Stomach (tissue), 4 donors: ENCODE measurements around the gene MOB2.

Source experiments
- CTCF ChIP-seq, 7 experiments: fragments of 450-650 bp in 4 of 7; fragments of 200-600 bp in 3 of 7; sonication (generic) in 3 of 7; IDR thresholded peaks; one replicate each; pipeline ENCODE4 v1.5.1; 2016 to 2019; ENCODE audit warnings: antibody characterized with exemption in 7 of 7, control low read depth in 2 of 7, mild to moderate bottlenecking in 1 of 7
- EP300 ChIP-seq: sonication (generic); formaldehyde crosslinking; IDR thresholded peaks from one replicate; pipeline ENCODE4 v1.6.1; 2017; ENCODE audit warnings: antibody characterized with exemption

GRCh38 chr11:1520209-1520662 lies 33.7 kb upstream of the MOB2 start:
- TF ChIP-seq CTCF (IDR thresholded peaks at IDR 0.05) (no peak), EP300 (no peak)
